K562 (cell line): Measurements from ENCODE around the gene SOCS3. TPM values are rescaled to one million over a fixed set of nuclear protein-coding genes. Genes with fewer than 3 reads are reported as not detected.

Source experiments
- ARID4B ChIP-seq: sonication (generic); formaldehyde crosslinking; IDR thresholded peaks from 2 replicates; pipeline ENCODE4 v1.8.0; 2022; ENCODE audit warnings: mild to moderate bottlenecking, missing genetic modification reagents
- BCOR ChIP-seq: fragments of 450-650 bp; IDR thresholded peaks from 2 replicates; pipeline ENCODE4 v1.6.1; 2016
- ETS2 ChIP-seq: IDR thresholded peaks from 2 replicates; pipeline ENCODE4 v1.6.1; 2016; ENCODE audit warnings: borderline replicate concordance, missing genetic modification characterization, mild to moderate bottlenecking, moderate library complexity, missing compliant biosample characterization; ENCODE audit not compliant: poor library complexity, severe bottlenecking
- KLF10 ChIP-seq: fragments of 250-450 bp; sonication (Bioruptor Pico); IDR thresholded peaks from 2 replicates; pipeline ENCODE4 v1.6.1; 2021; ENCODE audit warnings: matching md5 sums
- MAFK ChIP-seq: IDR thresholded peaks from 2 replicates; pipeline ENCODE4 v1.6.1; 2011; ENCODE audit warnings: low read length, improper control_type of control experiment
- MEIS2 ChIP-seq: fragments of 450-650 bp; IDR thresholded peaks from 2 replicates; pipeline ENCODE4 v1.6.1; 2014; ENCODE audit warnings: mild to moderate bottlenecking; ENCODE audit not compliant: partially characterized antibody
- NKRF ChIP-seq: fragments of 450-650 bp; IDR thresholded peaks from 2 replicates; pipeline ENCODE4 v1.6.1; 2016; ENCODE audit warnings: borderline replicate concordance
- NR2C1 ChIP-seq, 2 experiments: fragments of 450-650 bp; IDR thresholded peaks; 2 replicates each; pipeline ENCODE4 v1.6.1; 2017; ENCODE audit warnings: mild to moderate bottlenecking in 2 of 2, antibody characterized with exemption in 1 of 2, inconsistent platforms in 1 of 2, missing compliant biosample characterization in 1 of 2, missing genetic modification characterization in 1 of 2
- PHF20 ChIP-seq: fragments of 450-650 bp; IDR thresholded peaks from 2 replicates; pipeline ENCODE4 v1.6.1; 2018; ENCODE audit not compliant: partially characterized antibody
- RBBP5 ChIP-seq: fragments of 200-600 bp; sonication (generic); IDR thresholded peaks from 2 replicates; pipeline ENCODE4 v1.6.1; 2012; ENCODE audit warnings: borderline replicate concordance, mild to moderate bottlenecking, low read length, control low read depth, inconsistent platforms; ENCODE audit not compliant: insufficient read depth, poor library complexity, severe bottlenecking
- RHOXF2B ChIP-seq: fragments of 250-450 bp; sonication (Bioruptor Pico); conservative IDR thresholded peaks from 2 replicates; pipeline ENCODE4 v1.5.1; 2021
- SAP30 ChIP-seq: fragments of 200-600 bp; sonication (generic); IDR thresholded peaks from 2 replicates; pipeline ENCODE4 v1.6.1; 2012; ENCODE audit warnings: borderline replicate concordance, low read depth, mild to moderate bottlenecking, moderate library complexity, low read length, control low read depth, inconsistent platforms; ENCODE audit not compliant: insufficient read depth, poor library complexity, severe bottlenecking
- SFPQ ChIP-seq: fragments of 200-400 bp; formaldehyde crosslinking; IDR thresholded peaks from 2 replicates; pipeline ENCODE4 v1.6.1; 2017; ENCODE audit warnings: mild to moderate bottlenecking, low read depth, low read length, moderate library complexity
- SUPT5H ChIP-seq: fragments of 450-650 bp; IDR thresholded peaks from 2 replicates; pipeline ENCODE4 v1.6.1; 2016
- TEAD1 ChIP-seq, 2 experiments: fragments of 450-650 bp in 1 of 2; sonication (generic) in 1 of 2; formaldehyde crosslinking; IDR thresholded peaks; 2 replicates each; pipeline versions ENCODE4 v1.4.0 to v1.8.0; 2020 to 2022; ENCODE audit warnings: mild to moderate bottlenecking in 2 of 2, missing genetic modification reagents in 1 of 2
- TGIF2 ChIP-seq: sonication (generic); formaldehyde crosslinking; IDR thresholded peaks from 2 replicates; pipeline ENCODE4 v1.8.1; 2022; ENCODE audit warnings: mild to moderate bottlenecking, missing genetic modification reagents, moderate library complexity
- ZBTB7A ChIP-seq: IDR thresholded peaks from 2 replicates; pipeline ENCODE4 v1.6.1; 2011; ENCODE audit warnings: low read depth, mild to moderate bottlenecking, low read length, moderate library complexity, borderline replicate concordance; ENCODE audit not compliant: control insufficient read depth
- ZNF217 ChIP-seq: sonication (generic); formaldehyde crosslinking; IDR thresholded peaks from 2 replicates; pipeline ENCODE4 v1.8.0; 2022; ENCODE audit warnings: mild to moderate bottlenecking, missing genetic modification reagents
- ZNF239 ChIP-seq: fragments of 250-450 bp; sonication (Bioruptor Pico); IDR thresholded peaks from 2 replicates; pipeline ENCODE4 v1.4.0; 2020; ENCODE audit warnings: mild to moderate bottlenecking
- ZNF354B ChIP-seq: fragments of 250-450 bp; sonication (Bioruptor Pico); IDR thresholded peaks from 2 replicates; pipeline ENCODE4 v1.4.0; 2020
- polyA plus RNA-seq, 8 experiments: library from polyadenylated mRNA; depleted of rRNA in 4 of 8; stranded (reverse) in 5 of 8; unstranded in 3 of 8; fragments of >200 nt; fragmentation: Nextera tagmentation in 2 of 8; fragmentation: Illumina TruSeq in 1 of 8; extraction: Ambion mirVana in 2 of 8; extraction: Trizol in 1 of 8; gene quantifications; 2 replicates each; pipeline versions ENCODE4 v1.2.1 to v1.2.3, GENCODE V29; 2011 to 2014; ENCODE audit warnings: inconsistent platforms in 1 of 8, missing spikeins in 1 of 8
- total RNA-seq, 7 experiments: library from RNA; depleted of rRNA in 6 of 7; stranded (reverse); fragments of >200 nt in 6 of 7; fragmentation: Illumina TruSeq in 2 of 7; extraction: Trizol in 2 of 7; gene quantifications; 2 replicates each; pipeline versions ENCODE4 v1.2.1 to v1.2.3, GENCODE V29; 2011 to 2021; ENCODE audit warnings: low replicate concordance in 1 of 7

The SOCS3 gene
- total and polyA plus RNA-seq, 9 of the 15 experiments (the other 6 are each of a cell fraction or from before 2014, with no cell fraction given): 0.56 to 38.9 (median 13.7) TPM

GRCh38 chr17:78356101-78356713 is 3.7 kb downstream of the SOCS3 start (continued):
- TF ChIP-seq NR2C1 (IDR thresholded peaks at IDR 0.05): peak; percentile 82
- peak; percentile 79 for TF ChIP-seq NR2C1 (tag; IDR thresholded peaks at IDR 0.05)
- TF ChIP-seq NKRF: no peak
- no peak for TF ChIP-seq ZNF239 (CRISPR knock-in tag)
- TF ChIP-seq PHF20: no peak
- TF ChIP-seq KLF10 (CRISPR knock-in tag): no peak
- TF ChIP-seq MAFK: no peak
- TF ChIP-seq TGIF2 (CRISPR knock-in tag): no peak
- TF ChIP-seq ZBTB7A: peak; percentile 55; the same call in 1 of the 2 replicates
- TF ChIP-seq MEIS2: peak; percentile 16
- no peak for TF ChIP-seq ZNF217 (CRISPR knock-in tag)
- no peak for TF ChIP-seq RHOXF2B (CRISPR knock-in tag)
- TF ChIP-seq ZNF354B (CRISPR knock-in tag): no peak
- no peak for TF ChIP-seq SAP30
- no peak for TF ChIP-seq SFPQ
- no peak for TF ChIP-seq BCOR
- 0 out of 4 replicates have a peak, but pooled peaks of 1 of the 2 experiments have one; percentile 30 for TF ChIP-seq TEAD1 (CRISPR knock-in tag; IDR thresholded peaks at IDR 0.05)
- TF ChIP-seq RBBP5: peak; percentile 50
- peak; percentile 14; the same call in 1 of the 2 replicates for TF ChIP-seq SUPT5H
- no peak for TF ChIP-seq ETS2 (tag)
- peak; percentile 38; the same call in 1 of the 2 replicates for TF ChIP-seq ARID4B (CRISPR knock-in tag)
